ENCODE data around the gene EIF4EBP2. TPM values are rescaled to one million over a fixed set of nuclear protein-coding genes. Genes with fewer than 3 reads are reported as not detected.

EIF4EBP2 gene
- total RNA-seq, 1 experiment from 2014 or later: 112 TPM

GRCh38 chr10:70462349-70462984 is 58.5 kb downstream of the EIF4EBP2 start (continued):
- TF ChIP-seq PRDM15 (CRISPR knock-in tag; IDR thresholded peaks at IDR 0.05) (no peak), ATF2 (CRISPR knock-in tag; IDR thresholded peaks at IDR 0.05; ENCODE audit: borderline replicate concordance, low read depth) (no peak), ATF1 (CRISPR knock-in tag; IDR thresholded peaks at IDR 0.05) (no peak), ZBTB21 (CRISPR knock-in tag; IDR thresholded peaks at IDR 0.05; ENCODE audit: borderline replicate concordance) (no peak), SMAD3 (CRISPR knock-in tag; IDR thresholded peaks at IDR 0.05; ENCODE audit: borderline replicate concordance) (no peak), USF1 (CRISPR knock-in tag; IDR thresholded peaks at IDR 0.05) (no peak), ETV6 (CRISPR knock-in tag; IDR thresholded peaks at IDR 0.05) (no peak)

- H3K4me3 Mint-ChIP-seq: no peak overlapping the region
- TF ChIP-seq ZNF512 (CRISPR knock-in tag; IDR thresholded peaks at IDR 0.05; ENCODE audit: borderline replicate concordance) (no peak), TP53 (CRISPR knock-in tag; IDR thresholded peaks at IDR 0.05) (no peak), OVOL2 (CRISPR knock-in tag; IDR thresholded peaks at IDR 0.05; ENCODE audit: borderline replicate concordance) (no peak), ZNF263 (CRISPR knock-in tag; IDR thresholded peaks at IDR 0.05; ENCODE audit: low read depth) (no peak), ZNF317 (CRISPR knock-in tag; IDR thresholded peaks at IDR 0.05; ENCODE audit: borderline replicate concordance, low read depth) (no peak), SOX15 (CRISPR knock-in tag; IDR thresholded peaks at IDR 0.05) (no peak), RELA (CRISPR knock-in tag; IDR thresholded peaks at IDR 0.05; ENCODE audit: borderline replicate concordance) (no peak), CREB1 (CRISPR knock-in tag; IDR thresholded peaks at IDR 0.05) (no peak), HMGA2 (CRISPR knock-in tag; IDR thresholded peaks at IDR 0.05) (no peak), KAT7 (CRISPR knock-in tag; IDR thresholded peaks at IDR 0.05; ENCODE audit: borderline replicate concordance) (no peak), GRHL2 (CRISPR knock-in tag; IDR thresholded peaks at IDR 0.05; ENCODE audit: insufficient replicate concordance, severe bottlenecking) (no peak), PRDM15 (CRISPR knock-in tag; IDR thresholded peaks at IDR 0.05) (no peak), CTCF (IDR thresholded peaks at IDR 0.05) (no peak), ZMAT4 (CRISPR knock-in tag; IDR thresholded peaks at IDR 0.05) (no peak)
- ATAC-seq: no peak
- H3K27ac Mint-ChIP-seq: no peak overlapping the region
- no peaks in the 10 kb centered on the region for H3K9me3 Mint-ChIP-seq
- no peaks in the 10 kb centered on the region for H3K36me3 Mint-ChIP-seq
- peaks cover 11% of the 10 kb centered on the region for H3K27me3 Mint-ChIP-seq (ENCODE audit: low read depth)
- ChIA-PET CTCF (interaction anchor here (2.1 to 9.3 kb wide), 2 partner anchors 14 to 73 kb away, joined by 10 to 187 read pairs; partner anchors contain the start of gene PALD1), POLR2A (no interaction called here)
- peaks cover 24% of the 10 kb centered on the region for H3K4me1 Mint-ChIP-seq
- no peak for DNase-seq (ENCODE audit: low spot score)
Observed at GRCh38 chr10:70465278-70465677, 61.3 kb downstream of the EIF4EBP2 start.
